ENCODE data around the gene INPP4B. TPM values are rescaled to one million over a fixed set of nuclear protein-coding genes. Genes with fewer than 3 reads are reported as not detected.

The INPP4B gene
- total RNA-seq, 1 experiment from 2014 or later: 53.7 TPM

GRCh38 chr4:142334931-142335330 lies 511.2 kb downstream of the INPP4B start:
- ChIA-PET CTCF (interaction anchor here (0.6 kb wide), 1 partner anchor 36 kb away, joined by 3 read pairs; no protein-coding TSS in a partner anchor), POLR2A (ENCODE audit: unreplicated experiment) (no interaction called here)
- H3K79me2 ChIP-seq (ENCODE audit: low read depth): 0 out of 2 replicates have a peak, but pooled peaks cover 2% of the 10 kb centered on the region
- intact Hi-C loops (cut with micrococcal nuclease; ENCODE audit: unreplicated experiment): no loop called here
- H3F3A ChIP-seq (ENCODE audit: insufficient read depth, low read depth): no peaks in the 10 kb centered on the region
- H3K4me1 ChIP-seq (replicated peaks; ENCODE audit: insufficient read depth): no peaks in the 10 kb centered on the region
- no peaks in the 10 kb centered on the region for H3K27me3 ChIP-seq (ENCODE audit: insufficient read depth, low read depth)
- no peak overlapping the region for H3K27ac ChIP-seq
- H3K4me3 ChIP-seq: no peak overlapping the region
- H4K20me1 ChIP-seq (ENCODE audit: insufficient read depth): no peaks in the 10 kb centered on the region
- no peaks in the 10 kb centered on the region for H3K9me2 ChIP-seq (ENCODE audit: insufficient read depth)
- no peaks in the 10 kb centered on the region for H3K9me3 ChIP-seq (ENCODE audit: insufficient read depth, low read depth)
- no peak overlapping the region for H3K4me2 ChIP-seq
- TF ChIP-seq, protein P1, sequence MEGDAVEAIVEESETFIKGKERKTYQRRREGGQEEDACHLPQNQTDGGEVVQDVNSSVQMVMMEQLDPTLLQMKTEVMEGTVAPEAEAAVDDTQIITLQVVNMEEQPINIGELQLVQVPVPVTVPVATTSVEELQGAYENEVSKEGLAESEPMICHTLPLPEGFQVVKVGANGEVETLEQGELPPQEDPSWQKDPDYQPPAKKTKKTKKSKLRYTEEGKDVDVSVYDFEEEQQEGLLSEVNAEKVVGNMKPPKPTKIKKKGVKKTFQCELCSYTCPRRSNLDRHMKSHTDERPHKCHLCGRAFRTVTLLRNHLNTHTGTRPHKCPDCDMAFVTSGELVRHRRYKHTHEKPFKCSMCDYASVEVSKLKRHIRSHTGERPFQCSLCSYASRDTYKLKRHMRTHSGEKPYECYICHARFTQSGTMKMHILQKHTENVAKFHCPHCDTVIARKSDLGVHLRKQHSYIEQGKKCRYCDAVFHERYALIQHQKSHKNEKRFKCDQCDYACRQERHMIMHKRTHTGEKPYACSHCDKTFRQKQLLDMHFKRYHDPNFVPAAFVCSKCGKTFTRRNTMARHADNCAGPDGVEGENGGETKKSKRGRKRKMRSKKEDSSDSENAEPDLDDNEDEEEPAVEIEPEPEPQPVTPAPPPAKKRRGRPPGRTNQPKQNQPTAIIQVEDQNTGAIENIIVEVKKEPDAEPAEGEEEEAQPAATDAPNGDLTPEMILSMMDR (conservative IDR thresholded peaks at IDR 0.05): no peak
- TF ChIP-seq EZH2 (IDR thresholded peaks at IDR 0.05; ENCODE audit: low read depth): no peak
- no peak overlapping the region for H2AFZ ChIP-seq
- DNase-seq: no peak
- no peaks in the 10 kb centered on the region for H3K36me3 ChIP-seq (ENCODE audit: low read depth)
- no TSS peak for BruUV-seq (replicated peaks)

DNA sequence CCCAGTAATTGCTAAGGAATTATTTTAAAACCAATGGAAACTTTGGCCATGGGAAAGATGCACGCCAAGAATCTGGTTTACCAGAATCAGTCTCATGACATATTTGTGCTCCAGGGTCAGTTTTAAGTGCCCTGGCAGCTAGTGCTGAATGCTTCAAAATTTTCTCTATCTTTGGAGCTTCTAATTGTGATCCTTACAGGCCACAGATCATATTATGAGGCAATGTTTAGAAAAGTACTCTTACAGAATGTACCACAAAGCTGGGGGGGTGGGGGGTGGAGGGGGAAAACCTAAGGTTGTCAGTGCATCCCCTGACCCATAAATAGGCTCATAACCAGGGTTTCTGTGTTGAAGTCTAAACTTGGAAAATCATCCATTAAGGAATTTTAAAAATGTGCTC lies 514.5 kb downstream of the INPP4B start:
- H3K27ac ChIP-seq: no peak overlapping the region
- no peak overlapping the region for H3K4me3 ChIP-seq
- no peaks in the 10 kb centered on the region; the same call in 1 of the 2 replicates for H3K9me2 ChIP-seq (ENCODE audit: insufficient read depth)
- BruUV-seq (replicated peaks): no TSS peak
- no peaks in the 10 kb centered on the region for H3K79me2 ChIP-seq (ENCODE audit: low read depth)
- ChIA-PET CTCF (no interaction called here), POLR2A (ENCODE audit: unreplicated experiment) (interaction anchor here (0.8 kb wide), 1 partner anchor 92 kb away, joined by 18 read pairs; no protein-coding TSS in a partner anchor)
- intact Hi-C loops (cut with micrococcal nuclease; ENCODE audit: unreplicated experiment): no loop called here
- H3K36me3 ChIP-seq (ENCODE audit: low read depth): 0 out of 2 replicates have a peak, but pooled peaks cover 3% of the 10 kb centered on the region
- H3K4me2 ChIP-seq: no peak overlapping the region
- H3K4me1 ChIP-seq (replicated peaks; ENCODE audit: insufficient read depth): no peaks in the 10 kb centered on the region
- DNase-seq: no peak
- no peak overlapping the region for H2AFZ ChIP-seq
- H3K9me3 ChIP-seq (ENCODE audit: insufficient read depth, low read depth): no peaks in the 10 kb centered on the region
- TF ChIP-seq EZH2 (IDR thresholded peaks at IDR 0.05; ENCODE audit: low read depth): no peak
- TF ChIP-seq, protein P1 (conservative IDR thresholded peaks at IDR 0.05): no peak
- H4K20me1 ChIP-seq (ENCODE audit: insufficient read depth): no peaks in the 10 kb centered on the region
- no peaks in the 10 kb centered on the region for H3K27me3 ChIP-seq (ENCODE audit: insufficient read depth, low read depth)
- no peaks in the 10 kb centered on the region for H3F3A ChIP-seq (ENCODE audit: insufficient read depth, low read depth)

GRCh38 chr4:142331132-142331531 lies 515.0 kb downstream of the INPP4B start:
- H3K79me2 ChIP-seq (ENCODE audit: low read depth): no peaks in the 10 kb centered on the region
- H3K27me3 ChIP-seq (ENCODE audit: insufficient read depth, low read depth): no peaks in the 10 kb centered on the region
- H3F3A ChIP-seq (ENCODE audit: insufficient read depth, low read depth): no peaks in the 10 kb centered on the region
- H3K4me3 ChIP-seq: no peak overlapping the region
- H3K27ac ChIP-seq: no peak overlapping the region
- no peaks in the 10 kb centered on the region for H3K9me3 ChIP-seq (ENCODE audit: insufficient read depth, low read depth)
- no peak overlapping the region for H2AFZ ChIP-seq
- H3K4me2 ChIP-seq: no peak overlapping the region
- no TSS peak for BruUV-seq (replicated peaks)
- ChIA-PET CTCF (no interaction called here), POLR2A (ENCODE audit: unreplicated experiment) (interaction anchor here (0.8 kb wide), 1 partner anchor 91 kb away, joined by 18 read pairs; no protein-coding TSS in a partner anchor)
- H3K36me3 ChIP-seq (ENCODE audit: low read depth): 0 out of 2 replicates have a peak, but pooled peaks cover 3% of the 10 kb centered on the region
- no peak for DNase-seq
- intact Hi-C loops (cut with micrococcal nuclease; ENCODE audit: unreplicated experiment): no loop called here
- no peaks in the 10 kb centered on the region for H4K20me1 ChIP-seq (ENCODE audit: insufficient read depth)
- H3K4me1 ChIP-seq (replicated peaks; ENCODE audit: insufficient read depth): no peaks in the 10 kb centered on the region
- H3K9me2 ChIP-seq (ENCODE audit: insufficient read depth): no peaks in the 10 kb centered on the region; the same call in 1 of the 2 replicates
- TF ChIP-seq EZH2 (IDR thresholded peaks at IDR 0.05; ENCODE audit: low read depth): no peak

DNA sequence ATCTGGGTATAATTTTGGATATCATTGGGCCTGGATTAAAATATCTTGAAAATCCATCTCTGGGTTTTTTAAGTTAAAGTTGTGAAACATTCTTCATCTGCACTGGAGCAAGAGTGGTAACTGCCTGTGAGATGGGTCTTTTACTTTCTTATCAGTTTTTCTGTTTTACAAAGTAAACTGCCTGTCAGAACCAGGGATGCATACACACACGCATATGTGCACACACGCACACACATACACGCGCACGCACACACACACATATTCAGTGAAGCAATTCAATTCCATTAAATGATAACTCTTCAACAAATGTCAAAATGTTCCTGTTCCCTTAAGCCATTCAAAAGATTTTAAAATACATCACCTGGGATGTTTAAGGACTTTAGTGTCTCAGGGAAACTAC lies 515.8 kb downstream of the INPP4B start:
- Histone ChIP-seq H3K9me3 (ENCODE audit: insufficient read depth, low read depth) (no peaks in the 10 kb centered on the region), H3K4me3 (no peak overlapping the region), H4K20me1 (ENCODE audit: insufficient read depth) (no peaks in the 10 kb centered on the region), H3F3A (ENCODE audit: insufficient read depth, low read depth) (no peaks in the 10 kb centered on the region), H3K4me1 (replicated peaks; ENCODE audit: insufficient read depth) (no peaks in the 10 kb centered on the region), H3K36me3 (ENCODE audit: low read depth) (0 out of 2 replicates have a peak, but pooled peaks cover 3% of the 10 kb centered on the region), H3K27ac (no peak overlapping the region), H3K9me2 (ENCODE audit: insufficient read depth) (no peaks in the 10 kb centered on the region; the same call in 1 of the 2 replicates), H3K79me2 (ENCODE audit: low read depth) (0 out of 2 replicates have a peak, but pooled peaks cover 7% of the 10 kb centered on the region), H3K4me2 (no peak overlapping the region), H2AFZ (no peak overlapping the region), H3K27me3 (ENCODE audit: insufficient read depth, low read depth) (no peaks in the 10 kb centered on the region)
- intact Hi-C loops (cut with micrococcal nuclease; ENCODE audit: unreplicated experiment): no loop called here
- no peak for TF ChIP-seq EZH2 (IDR thresholded peaks at IDR 0.05; ENCODE audit: low read depth)
- TF ChIP-seq, protein P1 (conservative IDR thresholded peaks at IDR 0.05): no peak
- ChIA-PET CTCF (no interaction called here), POLR2A (ENCODE audit: unreplicated experiment) (no interaction called here)
- DNase-seq: no peak
- no TSS peak for BruUV-seq (replicated peaks)
